ENCODE data around the gene PPP1R12B.

DNA sequence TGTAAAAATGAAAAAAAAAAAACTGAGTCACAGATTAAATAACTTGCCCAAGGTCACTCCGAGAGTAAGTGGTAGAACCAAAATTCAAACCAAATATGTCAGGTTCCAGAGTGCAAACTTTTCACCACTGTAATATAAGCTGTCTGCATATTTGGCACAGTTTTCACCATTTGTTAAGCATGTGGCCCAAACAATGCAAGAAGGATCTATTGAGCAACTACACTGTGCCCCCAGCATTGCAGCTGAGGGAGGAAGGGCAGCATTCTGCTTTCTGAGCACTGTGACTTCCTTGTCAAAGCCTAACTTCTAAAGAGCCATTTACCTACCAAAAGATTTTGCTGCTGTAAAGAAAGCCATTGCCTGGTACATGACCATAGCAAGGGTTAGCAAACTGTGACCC lies 228.3 kb downstream of the PPP1R12B start:
- TF ChIP-seq, protein P1, sequence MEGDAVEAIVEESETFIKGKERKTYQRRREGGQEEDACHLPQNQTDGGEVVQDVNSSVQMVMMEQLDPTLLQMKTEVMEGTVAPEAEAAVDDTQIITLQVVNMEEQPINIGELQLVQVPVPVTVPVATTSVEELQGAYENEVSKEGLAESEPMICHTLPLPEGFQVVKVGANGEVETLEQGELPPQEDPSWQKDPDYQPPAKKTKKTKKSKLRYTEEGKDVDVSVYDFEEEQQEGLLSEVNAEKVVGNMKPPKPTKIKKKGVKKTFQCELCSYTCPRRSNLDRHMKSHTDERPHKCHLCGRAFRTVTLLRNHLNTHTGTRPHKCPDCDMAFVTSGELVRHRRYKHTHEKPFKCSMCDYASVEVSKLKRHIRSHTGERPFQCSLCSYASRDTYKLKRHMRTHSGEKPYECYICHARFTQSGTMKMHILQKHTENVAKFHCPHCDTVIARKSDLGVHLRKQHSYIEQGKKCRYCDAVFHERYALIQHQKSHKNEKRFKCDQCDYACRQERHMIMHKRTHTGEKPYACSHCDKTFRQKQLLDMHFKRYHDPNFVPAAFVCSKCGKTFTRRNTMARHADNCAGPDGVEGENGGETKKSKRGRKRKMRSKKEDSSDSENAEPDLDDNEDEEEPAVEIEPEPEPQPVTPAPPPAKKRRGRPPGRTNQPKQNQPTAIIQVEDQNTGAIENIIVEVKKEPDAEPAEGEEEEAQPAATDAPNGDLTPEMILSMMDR (optimal IDR thresholded peaks at IDR 0.05 in 1 of 3, IDR thresholded peaks at IDR 0.05 in 1 of 3, conservative IDR thresholded peaks at IDR 0.05 in 1 of 3; ENCODE audit: extremely low read depth in 1 of 3, insufficient read depth in 2 of 3, low read length in 3 of 3) = no peak
- TF ChIP-seq EZH2 (IDR thresholded peaks at IDR 0.05; ENCODE audit: low read length) = no peak

Data from keratinocyte (primary cell).